GM18502 (cell line): Measurements from ENCODE around the gene NUDT1.

ENCODE experiments used
- ATAC-seq: cut with Tn5 transposase; IDR thresholded peaks from one replicate; pipeline ENCODE4 v1.9.1; 2021; ENCODE audit warnings: mild to moderate bottlenecking; ENCODE audit not compliant: unreplicated experiment, poor library complexity

NUDT1 gene

GRCh38 chr7:2245883-2246675 lies 4.1 kb downstream of the NUDT1 start:
- ATAC-seq: no peak

GRCh38 chr7:2247141-2247995 lies 5.3 kb downstream of the NUDT1 start:
- no peak for ATAC-seq

GRCh38 chr7:2248984-2249694 lies 7.1 kb downstream of the NUDT1 start:
- ATAC-seq: no peak

- no peak for ATAC-seq
Observed at GRCh38 chr7:2249744-2250323, 7.8 kb downstream of the NUDT1 start.

GRCh38 chr7:2251381-2251780 lies 9.4 kb downstream of the NUDT1 start:
- ATAC-seq: no peak

GRCh38 chr7:2251841-2252771 lies 10.1 kb downstream of the NUDT1 start:
- ATAC-seq: no peak

GRCh38 chr7:2253021-2253420 lies 11.0 kb downstream of the NUDT1 start:
- no peak for ATAC-seq

GRCh38 chr7:2253525-2254244 lies 11.7 kb downstream of the NUDT1 start:
- ATAC-seq: no peak

- ATAC-seq: no peak
Observed at GRCh38 chr7:2254429-2255144, 12.6 kb downstream of the NUDT1 start.

GRCh38 chr7:2255145-2256139 lies 13.4 kb downstream of the NUDT1 start:
- ATAC-seq: no peak

- ATAC-seq: no peak
Observed at GRCh38 chr7:2256306-2257045, 14.4 kb downstream of the NUDT1 start.

GRCh38 chr7:2257046-2257551 lies 15.1 kb downstream of the NUDT1 start:
- no peak for ATAC-seq

- ATAC-seq: no peak
Observed at GRCh38 chr7:2257651-2258050, 15.6 kb downstream of the NUDT1 start.

GRCh38 chr7:2258661-2259365 lies 16.8 kb downstream of the NUDT1 start:
- ATAC-seq: peak; percentile 85

- ATAC-seq: no peak
Observed at GRCh38 chr7:2259480-2259879, 17.5 kb downstream of the NUDT1 start.

- ATAC-seq: no peak
Observed at GRCh38 chr7:2260820-2261219, 18.8 kb downstream of the NUDT1 start.
